DMS114 treated with DMSO at 0.1 percent for 48 hours (cell line): ENCODE measurements around the gene EVX2.

Experiments used
- DNase-seq: peaks from one replicate; lab custom pipeline; 2025; ENCODE audit not compliant: unreplicated experiment; lab: John Stamatoyannopoulos, UW

Gene EVX2

GRCh38 chr2:176096243-176096985, 12.7 kb upstream of the EVX2 start:
- no peak for DNase-seq

GRCh38 chr2:176095421-176095820, 11.7 kb upstream of the EVX2 start:
- DNase-seq, result no peak

- no peak for DNase-seq
Measured at GRCh38 chr2:176094349-176094748, 10.6 kb upstream of the EVX2 start.

- DNase-seq, result no peak
Measured at GRCh38 chr2:176093898-176094249, 10.1 kb upstream of the EVX2 start.

- no peak for DNase-seq
Measured at GRCh38 chr2:176093145-176093897, 9.6 kb upstream of the EVX2 start.

GRCh38 chr2:176092270-176093144, 8.7 kb upstream of the EVX2 start, which contains the start of gene HOXD13:
HOXD13 (plus strand) TSS chr2:176092721; CDS start chr2:176092891, 170 bp downstream.
- no peak for DNase-seq

DNA sequence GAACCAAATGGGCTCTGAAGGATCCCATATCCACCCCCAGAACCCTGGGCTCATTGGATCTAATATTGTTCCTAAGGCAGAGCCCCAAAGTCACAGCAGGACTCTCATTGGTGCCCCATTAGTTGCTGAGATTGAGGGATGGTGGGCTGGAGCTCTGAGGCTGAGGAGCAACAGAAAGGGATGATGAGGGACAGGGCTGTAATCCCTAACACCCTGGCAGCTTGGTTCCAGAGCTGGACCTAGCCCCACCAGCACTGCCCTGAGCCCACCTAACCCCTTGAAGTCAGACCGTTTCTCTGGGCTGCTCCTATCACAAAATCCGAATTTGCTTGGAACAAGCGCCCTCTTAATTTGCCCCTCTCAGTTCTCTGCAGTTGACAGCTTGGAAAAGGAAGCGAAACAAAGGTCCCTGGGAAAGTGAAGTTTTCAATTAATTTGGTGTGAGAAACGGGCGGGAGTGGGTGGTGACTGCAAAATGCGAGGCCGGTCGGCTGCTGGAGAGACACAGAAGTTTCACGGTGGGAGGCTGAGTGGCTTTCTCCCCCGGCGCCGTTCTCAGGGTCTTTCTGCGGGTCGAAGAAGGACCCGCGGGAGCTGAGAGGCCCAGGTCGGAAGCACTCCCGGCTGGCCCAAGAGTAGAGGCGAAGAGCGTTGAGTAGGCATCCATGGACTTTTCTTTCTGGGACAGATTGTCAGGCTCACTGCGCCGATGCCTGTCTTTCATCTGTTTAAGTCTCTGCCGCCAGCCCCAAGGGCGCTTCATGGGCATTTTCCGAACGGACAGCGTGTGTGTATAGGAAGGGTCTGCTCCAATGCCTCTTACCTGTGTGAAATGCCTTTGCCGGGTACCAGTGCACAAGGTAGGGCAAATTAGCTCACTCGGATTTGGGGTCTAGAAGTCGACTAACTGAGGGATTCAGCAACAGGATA, 7.8 kb upstream of the EVX2 start:
- DNase-seq, result no peak

GRCh38 chr2:176090862-176091261, 7.1 kb upstream of the EVX2 start:
- DNase-seq, result no peak

DNA sequence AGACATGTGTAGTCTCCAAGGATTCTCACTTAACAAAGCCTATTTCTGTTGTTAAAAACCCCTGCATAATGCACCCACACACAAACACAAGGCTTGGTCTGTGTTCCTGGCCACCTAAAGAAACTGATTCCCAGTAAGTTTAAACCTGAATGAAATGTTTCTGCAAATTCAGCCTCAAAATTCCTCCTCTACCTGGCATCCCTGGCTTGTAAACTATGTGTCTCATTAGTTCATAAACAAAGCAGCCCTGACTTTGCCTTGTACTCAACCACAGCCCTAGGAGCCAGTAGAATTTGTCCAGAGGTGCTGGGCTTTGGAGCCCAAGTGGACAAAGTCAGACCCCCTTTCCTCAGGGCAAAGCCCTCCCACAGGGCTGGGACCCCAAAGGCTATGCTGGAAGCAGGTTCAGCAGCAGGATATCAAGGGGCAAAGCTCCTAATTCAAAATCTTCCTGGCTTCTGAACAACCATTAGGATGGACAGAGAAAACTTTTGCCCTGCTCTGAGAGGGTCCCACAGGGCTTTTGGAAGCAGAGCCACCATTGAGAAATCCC, 6.2 kb upstream of the EVX2 start:
- DNase-seq, result no peak

GRCh38 chr2:176088937-176089842, 5.4 kb upstream of the EVX2 start:
- no peak for DNase-seq

- no peak for DNase-seq
Measured at GRCh38 chr2:176088048-176088936, 4.5 kb upstream of the EVX2 start.

DNA sequence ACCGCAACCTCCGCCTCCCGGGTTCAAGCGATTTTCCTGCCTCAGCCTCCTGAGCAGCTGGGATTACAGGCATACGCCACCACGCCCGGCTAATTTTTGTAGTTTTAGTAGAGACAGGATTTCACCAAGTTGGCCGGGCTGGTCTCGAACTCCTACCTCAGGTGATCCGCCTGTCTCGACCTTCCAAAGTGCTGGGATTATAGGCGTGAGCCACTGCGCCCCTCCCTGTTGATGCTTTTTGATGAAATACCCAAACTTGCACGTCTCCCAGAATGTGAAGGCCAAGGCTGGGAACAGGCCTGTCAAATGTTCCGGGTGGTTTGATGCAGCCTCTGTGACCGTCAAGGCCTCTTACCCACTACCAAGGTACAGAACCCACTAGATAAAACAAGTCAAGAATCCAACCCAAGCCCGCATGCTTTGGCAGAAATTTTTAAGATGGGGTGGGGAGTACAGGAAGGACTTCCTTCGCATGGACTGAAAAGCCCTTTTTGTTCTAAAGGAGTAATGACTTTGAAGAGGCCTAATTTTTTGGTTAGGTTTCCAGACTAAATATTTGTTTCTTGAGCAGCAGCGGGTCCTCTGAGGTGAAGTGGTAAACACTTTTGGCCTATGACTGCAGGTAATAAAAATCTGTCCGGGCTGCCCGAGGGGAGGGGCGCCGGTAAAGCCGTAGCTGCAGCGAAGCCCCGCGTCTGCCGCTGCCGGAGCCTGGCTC, 3.7 kb upstream of the EVX2 start:
- no peak for DNase-seq

- peak; percentile 22 for DNase-seq
Measured at GRCh38 chr2:176085861-176086771, 2.4 kb upstream of the EVX2 start.

DNA sequence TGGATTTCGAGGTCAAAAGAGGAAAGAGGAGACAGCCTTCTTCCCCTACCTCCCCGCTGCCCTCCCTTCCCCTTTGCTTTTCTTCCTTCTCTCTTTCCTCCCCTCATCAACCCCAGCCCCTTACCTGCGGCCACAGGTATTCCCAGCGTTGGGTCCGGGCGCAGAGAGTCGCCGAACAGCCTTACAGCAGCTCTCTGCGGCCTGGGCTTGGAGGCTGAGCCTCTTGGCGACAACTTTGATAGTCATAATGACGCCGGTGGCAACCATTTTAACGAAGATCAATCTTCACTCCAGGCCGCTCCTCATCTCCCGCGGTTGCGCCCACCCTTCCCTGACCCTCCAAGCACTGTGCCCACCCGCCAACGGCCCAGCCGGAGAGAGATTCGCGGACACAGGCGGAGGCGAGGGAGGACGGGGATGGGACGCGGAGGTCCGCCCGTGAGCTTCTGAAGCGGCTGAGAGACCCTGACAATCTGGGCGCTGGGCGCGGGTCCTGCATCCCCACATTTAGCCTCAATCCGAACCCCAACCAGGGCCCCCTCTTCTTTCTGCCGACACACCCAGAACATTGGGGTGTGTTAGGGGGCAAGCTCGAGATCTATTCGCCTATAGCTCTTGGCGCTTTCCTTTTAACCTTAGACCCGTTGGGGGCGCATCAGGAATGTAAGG, 1.5 kb upstream of the EVX2 start:
- DNase-seq, result no peak

- no peak for DNase-seq
Measured at GRCh38 chr2:176084611-176085119, 903 bp upstream of the EVX2 start.
